Esophagus muscularis mucosa (tissue), 3 donors: Measurements from ENCODE around the gene PODXL2.
"Not testable (repeated sequence)": the region's sequence is repeated elsewhere in the genome, so short reads cannot be mapped to it uniquely, and the experiment has no call there.

Experiments
- CTCF ChIP-seq, 3 experiments: fragments of 200-600 bp in 2 of 3; fragments of 450-650 bp in 1 of 3; sonication (generic) in 2 of 3; IDR thresholded peaks; one replicate each; pipeline ENCODE4 v1.5.1; 2017 to 2019; ENCODE audit warnings: antibody characterized with exemption in 3 of 3, mild to moderate bottlenecking in 2 of 3, moderate library complexity in 1 of 3
- POLR2AphosphoS5 ChIP-seq, 2 donors: sonication (generic); formaldehyde crosslinking; IDR thresholded peaks; one replicate each; pipeline ENCODE4 v1.6.1; 2017; ENCODE audit warnings: antibody characterized with exemption in 2 of 2

GRCh38 chr3:127605547-127605946 lies 23.4 kb upstream of the PODXL2 start:
- TF ChIP-seq CTCF, POLR2AphosphoS5 (IDR thresholded peaks at IDR 0.05): not testable (repeated sequence)
